Endothelial cell (in vitro differentiated cells): Measurements from ENCODE around the gene IGSF11. TPM values are rescaled to one million over a fixed set of nuclear protein-coding genes. Genes with fewer than 3 reads are reported as not detected.
"Not testable (repeated sequence)": the region's sequence is repeated elsewhere in the genome, so short reads cannot be mapped to it uniquely, and the experiment has no call there.

Experiments used
- DNase-seq: peaks from one replicate; pipeline ENCODE4 v3.0.0; 2021; ENCODE audit warnings: low spot score
- H3K27ac Mint-ChIP-seq: one replicate; pipeline ENCODE4 v1.8.0; 2021; ENCODE audit warnings: mixed read lengths, inconsistent platforms; ENCODE audit not compliant: unreplicated experiment
- H3K27me3 Mint-ChIP-seq: one replicate; pipeline ENCODE4 v1.8.0; 2021; ENCODE audit warnings: mild to moderate bottlenecking, moderate library complexity, mixed read lengths, inconsistent platforms; ENCODE audit not compliant: unreplicated experiment
- H3K36me3 Mint-ChIP-seq: one replicate; pipeline ENCODE4 v1.8.0; 2021; ENCODE audit warnings: mild to moderate bottlenecking, low read depth, mixed read lengths, inconsistent platforms; ENCODE audit not compliant: unreplicated experiment
- H3K4me1 Mint-ChIP-seq: one replicate; pipeline ENCODE4 v1.8.0; 2021; ENCODE audit warnings: mild to moderate bottlenecking, mixed read lengths, inconsistent platforms; ENCODE audit not compliant: unreplicated experiment
- H3K4me3 Mint-ChIP-seq: one replicate; pipeline ENCODE4 v1.8.0; 2021; ENCODE audit warnings: mild to moderate bottlenecking, mixed read lengths, inconsistent platforms; ENCODE audit not compliant: unreplicated experiment
- H3K9me3 Mint-ChIP-seq: one replicate; pipeline ENCODE4 v1.8.0; 2021; ENCODE audit warnings: mixed read lengths, inconsistent platforms; ENCODE audit not compliant: unreplicated experiment
- total RNA-seq: library from RNA; stranded (reverse); fragmentation: NEBNext Ultra II Directional; extraction: Animal tissue kit (Norgen Biotek cat#: 25700); gene quantifications from one replicate; pipeline ENCODE4 v1.2.1, GENCODE V29; 2021; ENCODE audit not compliant: unreplicated experiment
- TF ChIP-seq, protein P1 (sequence below): fragments of 200-600 bp; sonication (generic); IDR thresholded peaks from one replicate; pipeline ENCODE4 v1.5.0; 2021; ENCODE audit warnings: antibody characterized with exemption; ENCODE audit not compliant: unreplicated experiment

The IGSF11 gene
- total RNA-seq, 1 donor from 2014 or later = 0.18 TPM

GRCh38 chr3:118859950-118860349, 174.7 kb downstream of the IGSF11 start:
- Mint-ChIP-seq H3K4me3 (no peak overlapping the region), H3K36me3 (peaks cover 5% of the 10 kb centered on the region), H3K9me3 (peaks cover 4% of the 10 kb centered on the region), H3K27me3 (no peaks in the 10 kb centered on the region), H3K27ac (no peak overlapping the region), H3K4me1 (no peaks in the 10 kb centered on the region)
- DNase-seq = no peak
- TF ChIP-seq, protein P1, sequence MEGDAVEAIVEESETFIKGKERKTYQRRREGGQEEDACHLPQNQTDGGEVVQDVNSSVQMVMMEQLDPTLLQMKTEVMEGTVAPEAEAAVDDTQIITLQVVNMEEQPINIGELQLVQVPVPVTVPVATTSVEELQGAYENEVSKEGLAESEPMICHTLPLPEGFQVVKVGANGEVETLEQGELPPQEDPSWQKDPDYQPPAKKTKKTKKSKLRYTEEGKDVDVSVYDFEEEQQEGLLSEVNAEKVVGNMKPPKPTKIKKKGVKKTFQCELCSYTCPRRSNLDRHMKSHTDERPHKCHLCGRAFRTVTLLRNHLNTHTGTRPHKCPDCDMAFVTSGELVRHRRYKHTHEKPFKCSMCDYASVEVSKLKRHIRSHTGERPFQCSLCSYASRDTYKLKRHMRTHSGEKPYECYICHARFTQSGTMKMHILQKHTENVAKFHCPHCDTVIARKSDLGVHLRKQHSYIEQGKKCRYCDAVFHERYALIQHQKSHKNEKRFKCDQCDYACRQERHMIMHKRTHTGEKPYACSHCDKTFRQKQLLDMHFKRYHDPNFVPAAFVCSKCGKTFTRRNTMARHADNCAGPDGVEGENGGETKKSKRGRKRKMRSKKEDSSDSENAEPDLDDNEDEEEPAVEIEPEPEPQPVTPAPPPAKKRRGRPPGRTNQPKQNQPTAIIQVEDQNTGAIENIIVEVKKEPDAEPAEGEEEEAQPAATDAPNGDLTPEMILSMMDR = no peak

- H3K4me3 Mint-ChIP-seq, H3K27ac Mint-ChIP-seq, H3K36me3 Mint-ChIP-seq, DNase-seq, H3K9me3 Mint-ChIP-seq, H3K4me1 Mint-ChIP-seq, H3K27me3 Mint-ChIP-seq: not testable (repeated sequence)
Observed at GRCh38 chr3:118851466-118852193, 183.0 kb downstream of the IGSF11 start.

GRCh38 chr3:118850687-118851086, 184.0 kb downstream of the IGSF11 start:
- Mint-ChIP-seq H3K36me3 (no peaks in the 10 kb centered on the region), H3K4me3 (no peak overlapping the region), H3K27me3 (no peaks in the 10 kb centered on the region), H3K4me1 (no peaks in the 10 kb centered on the region), H3K27ac (no peak overlapping the region), H3K9me3 (peaks cover 5% of the 10 kb centered on the region)
- no peak for DNase-seq
- TF ChIP-seq, protein P1 = no peak

Other genes with a start within 250 kb of the IGSF11 start
- gene TEX55, start 111.3 kb upstream of the IGSF11 start, total RNA-seq = not detected
- gene UPK1B, start 138.8 kb upstream of the IGSF11 start, total RNA-seq = not detected
- 12.3 TPM for gene B4GALT4, start 206.0 kb upstream of the IGSF11 start, total RNA-seq